Measurements from ENCODE around the gene PACS2. TPM values are rescaled to one million over a fixed set of nuclear protein-coding genes. Genes with fewer than 3 reads are reported as not detected.

PACS2 gene
- total and polyA plus RNA-seq, 2 of the 4 experiments (the other 2 are of a cell fraction): 15.6 to 32.2 TPM

- TSS peak; percentile 19 for BruUV-seq (replicated peaks)
- Histone ChIP-seq H2BK120ac (ENCODE audit: low read depth, low read length) (no peak overlapping the region), H4K20me1 (ENCODE audit: insufficient read depth, low read length) (0 out of 2 replicates have a peak, but pooled peaks cover 2% of the 10 kb centered on the region), H3K9ac (ENCODE audit: low read depth, low read length) (no peak overlapping the region), H3K4me2 (ENCODE audit: low read depth, low read length) (no peak overlapping the region), H3K56ac (ENCODE audit: extremely low read depth, insufficient read depth, low read length) (no peak overlapping the region), H2BK5ac (ENCODE audit: low read depth, low read length, poor library complexity, severe bottlenecking) (no peak overlapping the region), H4K91ac (ENCODE audit: insufficient read depth, low read depth, low read length) (no peak overlapping the region), H4K8ac (ENCODE audit: low read depth in 2 of 2, low read length in 2 of 2) (no peak overlapping the region), H3K79me1 (ENCODE audit: low read depth in 1 of 2, low read length in 2 of 2) (no peaks in the 10 kb centered on the region), H3K18ac (ENCODE audit: low read depth, low read length) (no peak overlapping the region), H2AK5ac (ENCODE audit: low read depth, low read length) (no peak overlapping the region), H3K14ac (replicated peaks; ENCODE audit: low read depth, low read length) (no peak overlapping the region), H3K27ac (ENCODE audit: insufficient read depth, low read length) (no peak overlapping the region), H2BK20ac (ENCODE audit: low read depth, low read length) (no peak overlapping the region), H2BK15ac (ENCODE audit: low read depth, low read length) (no peak overlapping the region), H2AK9ac (replicated peaks; ENCODE audit: low read depth, low read length, poor library complexity) (no peak overlapping the region), H3K27me3 (ENCODE audit: control insufficient read depth, insufficient read depth, low read length) (no peaks in the 10 kb centered on the region), H3K4me1 (ENCODE audit: control insufficient read depth, insufficient read depth, low read length) (no peaks in the 10 kb centered on the region), H3K36me3 (ENCODE audit: control insufficient read depth, insufficient read depth, low read length) (peaks cover 5% of the 10 kb centered on the region; the same call in 1 of the 2 replicates), H3K9me1 (ENCODE audit: insufficient read depth, low read length) (peaks cover 4% of the 10 kb centered on the region; the same call in 1 of the 2 replicates), H3K23ac (ENCODE audit: low read depth, low read length) (no peak overlapping the region), H3K4me3 (ENCODE audit: insufficient read depth, low read depth, low read length) (no peak overlapping the region), H3K9me3 (ENCODE audit: control insufficient read depth, insufficient read depth, low read length) (no peaks in the 10 kb centered on the region), H2AFZ (replicated peaks; ENCODE audit: low read length, poor library complexity) (no peak overlapping the region), H3K4ac (ENCODE audit: low read depth, low read length) (no peak overlapping the region), H4K5ac (ENCODE audit: low read depth, low read length) (no peak overlapping the region)
- ATAC-seq (ENCODE audit: low read depth): no peak
- in situ Hi-C loops (cut with MboI; ENCODE audit: low sequenced_read_pairs) (no loop called here), intact Hi-C loops (cut with micrococcal nuclease) (no loop called here), dilution Hi-C loops (cut with HindIII; ENCODE audit: low sequenced_read_pairs, unreplicated experiment) (no loop called here)
- ChIA-PET POLR2A (ENCODE audit: unreplicated experiment) (no interaction called here), CTCF (no interaction called here)
- WGBS, 2 experiments (ENCODE audit: extremely low coverage in 2 of 2, insufficient read length in 1 of 2): 89% methylated on average over 3 of the region's 11 CpGs; no CpG with 5 or more reads in 1 of the 2 experiments
- DNase-seq: no peak
- TF ChIP-seq FOS (IDR thresholded peaks at IDR 0.05; ENCODE audit: low read depth, low read length): no peak
- no peak for TF ChIP-seq NFE2L2 (IDR thresholded peaks at IDR 0.05; ENCODE audit: low read depth, low read length)
- TF ChIP-seq POLR2A (IDR thresholded peaks at IDR 0.05; ENCODE audit: low read depth, low read length): no peak
- no peak for TF ChIP-seq CTCF (conservative IDR thresholded peaks at IDR 0.05; ENCODE audit: low read depth, low read length)
- TF ChIP-seq ELK1 (IDR thresholded peaks at IDR 0.05; ENCODE audit: borderline replicate concordance, low read depth, low read length): no peak
- TF ChIP-seq CHD1 (IDR thresholded peaks at IDR 0.05; ENCODE audit: low read depth, low read length): no peak
- TF ChIP-seq RFX5 (IDR thresholded peaks at IDR 0.05; ENCODE audit: low read depth, low read length): no peak
- TF ChIP-seq MAFK (IDR thresholded peaks at IDR 0.05; ENCODE audit: low read depth, low read length): no peak
- no peak for TF ChIP-seq RCOR1 (IDR thresholded peaks at IDR 0.05; ENCODE audit: insufficient replicate concordance, low read length)
- no peak for TF ChIP-seq MXI1 (IDR thresholded peaks at IDR 0.05; ENCODE audit: borderline replicate concordance, low read depth, low read length)
- TF ChIP-seq USF2 (IDR thresholded peaks at IDR 0.05; ENCODE audit: low read depth, low read length): no peak
These were observed 59.8 kb downstream of the PACS2 start for GRCh38 chr14:105374389-105374788.

Data from IMR-90 (cell line).